ENCODE measurements around the gene HOXA3. TPM values are rescaled to one million over a fixed set of nuclear protein-coding genes. Genes with fewer than 3 reads are reported as not detected.

Gene HOXA3
- total RNA-seq, 1 experiment from 2014 or later = not detected

GRCh38 chr7:27079234-27079975 lies 73.0 kb downstream of the HOXA3 start:
- peaks cover 0 to 2% of the 10 kb centered on the region in 2 experiments; a peak in 1 of 5 replicates for H3K9me3 Mint-ChIP-seq
- H2BK15ac ChIP-seq (ENCODE audit: low read depth, low read length) = no peak overlapping the region
- H2BK12ac ChIP-seq (ENCODE audit: insufficient read length, low read depth, low read length) = no peak overlapping the region
- no CpG with 5 or more reads among the region's 1 CpG for WGBS (ENCODE audit: extremely low coverage, insufficient read length, low lambda C conversion rate)
- H3K36me3 Mint-ChIP-seq (ENCODE audit: insufficient read depth in 1 of 3, low read depth in 3 of 3) = no peaks in the 10 kb centered on the region
- no peak for DNase-seq
- no peak overlapping the region for H2BK120ac ChIP-seq (ENCODE audit: low read depth, low read length, poor library complexity, severe bottlenecking)
- H2BK5ac ChIP-seq (ENCODE audit: insufficient read length, low read length) = no peak overlapping the region
- no peak overlapping the region for H3T11ph ChIP-seq (ENCODE audit: low read length)
- H3K27ac ChIP-seq (ENCODE audit: insufficient read length, low read depth, low read length) = no peak overlapping the region
- H3K4me1 Mint-ChIP-seq = peaks cover 8% of the 10 kb centered on the region in 2 experiments
- no peaks in the 10 kb centered on the region for H3K23me2 ChIP-seq (ENCODE audit: insufficient read length, low read depth, low read length, poor library complexity, severe bottlenecking)
- no peak overlapping the region for H2AK5ac ChIP-seq (ENCODE audit: insufficient read length, low read length)
- H4K20me1 ChIP-seq (ENCODE audit: control insufficient read depth, insufficient read depth, insufficient read length) = no peaks in the 10 kb centered on the region
- no peaks in the 10 kb centered on the region for H3K4me1 ChIP-seq (ENCODE audit: insufficient read depth, low read length)
- no peaks in the 10 kb centered on the region for H3K79me1 ChIP-seq (ENCODE audit: insufficient read depth, low read depth, low read length, poor library complexity, severe bottlenecking)
- peaks cover 26% of the 10 kb centered on the region for H3K27me3 Mint-ChIP-seq (ENCODE audit: low read depth)
- no peaks in the 10 kb centered on the region for H3K9me3 ChIP-seq (ENCODE audit: control insufficient read depth, low read depth, low read length)
- no peak overlapping the region for H2AFZ ChIP-seq (ENCODE audit: low read length)
- no peak overlapping the region for H3K56ac ChIP-seq (ENCODE audit: insufficient read length, low read depth, low read length)
- no peak overlapping the region for H3K9ac ChIP-seq (ENCODE audit: extremely low read depth, insufficient read length, low read length)
- H4K8ac ChIP-seq (replicated peaks; ENCODE audit: insufficient read length, low read depth, low read length) = no peak overlapping the region
- H3K4me2 ChIP-seq (ENCODE audit: insufficient read depth, insufficient read length, low read length) = no peak overlapping the region
- no peak overlapping the region for H3K27ac Mint-ChIP-seq
- no peaks in the 10 kb centered on the region; the same call in 1 of the 2 replicates for H3K27me3 ChIP-seq (ENCODE audit: insufficient read depth, low read length)
- H3K23ac ChIP-seq (ENCODE audit: insufficient read length, low read depth, low read length) = no peak overlapping the region
- no peak overlapping the region for H3K4ac ChIP-seq (ENCODE audit: low read depth, low read length)
- H3K4me3 Mint-ChIP-seq = no peak overlapping the region
- H4K91ac ChIP-seq (ENCODE audit: insufficient read length, low read depth, low read length) = no peak overlapping the region
- H3K79me2 ChIP-seq (ENCODE audit: insufficient read depth, low read length) = no peaks in the 10 kb centered on the region
- H2BK20ac ChIP-seq (ENCODE audit: low read depth, low read length, poor library complexity, severe bottlenecking) = no peak overlapping the region
- no peak overlapping the region for H3K18ac ChIP-seq (ENCODE audit: insufficient read length, low read depth, low read length)
- no peak for TF ChIP-seq CTCF (conservative IDR thresholded peaks at IDR 0.05)
- H4K5ac ChIP-seq (ENCODE audit: insufficient read length, low read depth, low read length) = no peak overlapping the region
- no peak overlapping the region for H3K14ac ChIP-seq (ENCODE audit: insufficient read depth, low read length)

Data from H9 (cell line).